HG03108 (cell line): ENCODE data around the gene CDK5RAP3.
A peak's percentile ranks its signal among the peaks of the same experiment; 100 is the strongest.
"Not testable (repeated sequence)": the region's sequence is repeated elsewhere in the genome, so short reads cannot be mapped to it uniquely, and the experiment has no call there.

Experiments used
- ATAC-seq: cut with Tn5 transposase; IDR thresholded peaks from one replicate; pipeline ENCODE4 v1.9.1; 2021; ENCODE audit warnings: moderate library complexity; ENCODE audit not compliant: unreplicated experiment

The CDK5RAP3 gene, protein sequence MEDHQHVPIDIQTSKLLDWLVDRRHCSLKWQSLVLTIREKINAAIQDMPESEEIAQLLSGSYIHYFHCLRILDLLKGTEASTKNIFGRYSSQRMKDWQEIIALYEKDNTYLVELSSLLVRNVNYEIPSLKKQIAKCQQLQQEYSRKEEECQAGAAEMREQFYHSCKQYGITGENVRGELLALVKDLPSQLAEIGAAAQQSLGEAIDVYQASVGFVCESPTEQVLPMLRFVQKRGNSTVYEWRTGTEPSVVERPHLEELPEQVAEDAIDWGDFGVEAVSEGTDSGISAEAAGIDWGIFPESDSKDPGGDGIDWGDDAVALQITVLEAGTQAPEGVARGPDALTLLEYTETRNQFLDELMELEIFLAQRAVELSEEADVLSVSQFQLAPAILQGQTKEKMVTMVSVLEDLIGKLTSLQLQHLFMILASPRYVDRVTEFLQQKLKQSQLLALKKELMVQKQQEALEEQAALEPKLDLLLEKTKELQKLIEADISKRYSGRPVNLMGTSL

DNA sequence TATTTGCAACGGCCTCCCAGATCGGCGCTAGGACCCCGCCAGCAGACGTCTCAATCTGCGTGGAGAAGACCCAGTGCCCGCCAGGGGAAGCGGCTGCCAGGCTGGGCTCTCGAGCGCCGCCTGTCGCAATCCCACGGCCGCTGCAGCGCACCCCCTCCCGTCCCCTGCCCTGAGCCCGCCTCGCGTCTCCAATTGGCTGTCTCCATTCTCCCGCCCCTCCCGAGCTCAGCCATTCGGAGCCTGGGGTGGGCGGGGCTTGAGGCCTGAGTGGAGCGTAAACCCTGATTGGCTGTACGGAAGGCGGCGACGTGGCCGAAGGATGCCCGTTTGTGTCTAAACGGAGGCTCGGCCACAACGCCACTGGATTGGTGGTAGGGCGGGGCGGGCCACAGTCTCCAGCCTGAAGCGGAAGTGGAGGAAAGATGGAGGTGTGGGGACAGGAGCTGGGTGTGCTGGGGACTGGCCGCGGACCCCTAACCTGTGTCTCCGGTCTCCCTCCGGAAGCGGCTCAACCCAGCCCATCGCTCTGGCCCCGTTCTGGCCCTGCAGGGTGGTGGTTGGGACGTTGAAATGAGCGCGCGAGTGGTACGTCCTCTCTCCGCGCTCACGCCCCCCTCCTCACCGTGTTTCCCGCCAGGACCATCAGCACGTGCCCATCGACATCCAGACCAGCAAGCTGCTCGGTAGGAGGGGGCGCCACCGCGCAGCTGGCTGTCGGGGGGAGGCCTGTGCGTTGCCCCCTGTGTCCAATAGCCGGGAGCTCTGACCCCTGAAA, at the start of gene CDK5RAP3:
TSS of gene CDK5RAP3 (plus strand) at position 389 of the 775 bp plus-strand sequence. CDS start at position 423, 34 bp downstream.
- peak; percentile 95 for ATAC-seq

DNA sequence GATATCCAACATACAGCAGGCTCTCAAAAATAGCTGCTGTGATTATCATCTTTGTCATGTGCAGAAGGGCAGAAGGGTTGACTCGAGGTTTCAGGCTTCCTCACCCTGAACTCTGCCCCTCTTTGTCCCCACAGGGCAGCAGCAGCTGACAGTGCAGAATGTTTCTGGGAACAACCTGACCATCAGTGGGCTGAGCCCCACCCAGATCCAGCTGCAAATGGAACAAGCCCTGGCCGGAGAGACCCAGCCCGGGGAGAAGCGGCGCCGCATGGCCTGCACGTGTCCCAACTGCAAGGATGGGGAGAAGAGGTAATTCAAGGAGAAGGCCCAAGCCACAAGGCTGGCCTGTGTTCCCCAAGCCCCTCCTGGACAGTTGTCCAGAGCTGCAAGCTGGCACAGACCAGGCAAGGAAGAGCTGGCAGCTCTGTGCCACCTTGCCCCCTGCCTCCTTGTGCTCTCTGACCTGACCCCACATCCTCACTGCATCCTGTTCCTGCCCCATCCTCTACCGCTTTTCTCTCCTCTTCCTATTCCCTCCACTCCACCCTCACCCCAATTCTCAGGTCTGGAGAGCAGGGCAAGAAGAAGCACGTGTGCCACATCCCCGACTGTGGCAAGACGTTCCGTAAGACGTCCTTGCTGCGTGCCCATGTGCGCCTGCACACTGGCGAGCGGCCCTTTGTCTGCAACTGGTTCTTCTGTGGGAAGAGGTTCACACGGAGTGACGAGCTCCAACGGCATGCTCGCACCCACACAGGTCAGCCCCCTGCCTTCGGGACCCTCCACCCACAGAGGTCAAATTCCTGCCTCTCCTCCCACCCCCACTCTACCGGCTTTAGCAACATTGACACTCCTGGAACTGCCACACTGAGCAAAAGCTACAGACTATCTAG, 45.9 kb upstream of the CDK5RAP3 start:
- ATAC-seq = no peak

DNA sequence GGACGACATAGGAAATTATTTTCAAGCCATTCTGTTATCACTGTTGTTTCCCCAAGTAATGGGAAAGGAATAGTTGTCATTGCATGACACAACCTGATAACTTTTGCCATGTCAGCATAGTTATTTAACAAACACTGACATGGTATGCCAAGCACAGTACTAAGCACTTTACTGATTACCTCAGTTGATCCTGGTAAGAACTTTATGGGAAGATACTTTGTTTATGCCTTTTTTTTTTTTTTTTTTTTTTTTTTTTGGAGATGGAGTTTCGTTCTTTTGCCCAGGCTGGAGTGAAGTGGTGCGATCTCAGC, 45.3 kb upstream of the CDK5RAP3 start:
- ATAC-seq = no peak

DNA sequence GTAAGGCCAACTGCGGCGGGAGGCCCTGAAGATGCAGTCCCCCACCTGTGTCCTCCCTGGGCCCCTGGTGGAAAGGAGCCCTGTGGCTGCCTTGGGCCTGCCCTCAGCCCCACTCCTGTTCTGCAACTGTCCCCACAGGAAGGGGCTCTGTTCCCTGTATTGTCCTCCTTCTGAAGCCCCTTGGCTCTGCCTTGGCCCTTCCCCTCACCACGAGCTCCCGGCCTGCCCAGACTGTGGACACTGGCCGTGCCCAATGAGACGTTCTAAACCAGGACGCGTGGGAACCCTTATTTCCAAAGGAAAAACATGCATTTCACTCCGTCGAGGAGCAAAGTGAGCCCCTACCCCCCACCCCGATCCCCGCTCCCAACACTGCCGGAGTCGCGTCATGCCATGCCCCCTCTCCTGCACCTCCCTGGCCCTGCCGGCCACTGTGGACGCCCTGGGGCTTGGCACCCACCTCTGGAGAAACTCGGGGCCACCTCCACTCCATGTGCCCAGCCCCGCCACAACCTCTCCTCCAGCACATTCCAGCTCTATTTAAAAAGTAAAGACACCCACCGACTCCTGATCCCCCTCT, 43.0 kb upstream of the CDK5RAP3 start:
- no peak for ATAC-seq

DNA sequence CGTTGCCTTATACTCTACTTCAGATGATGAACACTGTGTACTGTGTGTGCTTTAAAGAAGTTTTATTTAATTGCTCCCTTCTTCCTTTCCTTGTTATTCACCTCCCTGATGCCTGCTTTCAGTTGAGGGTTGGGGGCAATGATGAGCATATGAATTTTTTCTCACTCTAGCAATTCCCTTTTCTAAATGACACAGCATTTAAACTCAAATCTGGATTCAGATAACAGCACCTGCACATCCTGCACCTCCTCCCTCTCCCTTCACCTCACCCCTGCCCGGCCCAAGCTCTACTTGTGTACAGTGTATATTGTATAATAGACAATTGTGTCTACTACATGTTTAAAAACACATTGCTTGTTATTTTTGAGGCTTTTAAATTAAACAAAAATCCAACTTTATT, 42.5 kb upstream of the CDK5RAP3 start:
- ATAC-seq = no peak

- no peak for ATAC-seq
Observed at GRCh38 chr17:47929218-47930000, 41.5 kb upstream of the CDK5RAP3 start.

- no peak for ATAC-seq
Observed at GRCh38 chr17:47931848-47932247, 39.1 kb upstream of the CDK5RAP3 start.

GRCh38 chr17:47934856-47935255, 36.1 kb upstream of the CDK5RAP3 start:
- ATAC-seq = no peak

DNA sequence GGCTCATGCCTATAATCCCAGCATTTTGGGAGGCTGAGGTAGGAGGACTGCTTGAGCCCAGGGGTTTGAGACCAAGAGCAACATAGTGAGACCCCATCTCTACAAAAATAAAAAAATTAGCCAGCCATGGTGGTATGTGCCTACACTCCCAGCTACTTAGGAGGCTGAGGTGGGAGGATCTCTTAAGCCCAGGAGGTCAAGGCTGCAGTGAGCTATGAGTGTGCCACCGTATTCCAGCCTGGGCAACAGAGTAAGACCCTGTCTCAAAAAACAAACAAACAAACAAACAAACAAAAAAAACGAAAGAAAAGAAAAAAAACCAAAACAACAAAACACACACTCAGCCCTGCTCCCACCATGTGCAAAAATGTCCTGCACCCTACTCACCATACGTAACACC, 35.4 kb upstream of the CDK5RAP3 start:
- ATAC-seq = not testable (repeated sequence)

DNA sequence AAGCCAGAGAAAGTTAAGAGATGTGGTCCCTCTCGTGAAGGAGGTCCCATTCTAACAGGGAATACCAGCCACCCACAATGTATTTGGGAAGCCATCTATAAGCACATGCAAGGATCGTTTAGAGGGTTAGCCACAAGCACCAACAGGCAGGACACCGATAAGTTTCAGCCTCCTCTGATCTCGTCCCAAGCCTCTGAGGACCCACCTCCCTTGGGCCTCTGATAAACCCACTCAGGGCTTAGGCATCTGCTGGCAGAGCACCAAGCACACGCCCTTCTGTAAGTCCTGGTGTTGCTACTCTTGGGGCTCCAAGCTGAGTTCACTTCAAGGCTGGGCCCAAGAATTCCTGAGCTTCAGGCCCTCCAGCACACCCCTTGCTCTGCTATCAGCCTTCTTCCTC, 35.0 kb upstream of the CDK5RAP3 start:
- ATAC-seq = no peak

- ATAC-seq = no peak
Observed at GRCh38 chr17:47937941-47938340, 33.0 kb upstream of the CDK5RAP3 start.

DNA sequence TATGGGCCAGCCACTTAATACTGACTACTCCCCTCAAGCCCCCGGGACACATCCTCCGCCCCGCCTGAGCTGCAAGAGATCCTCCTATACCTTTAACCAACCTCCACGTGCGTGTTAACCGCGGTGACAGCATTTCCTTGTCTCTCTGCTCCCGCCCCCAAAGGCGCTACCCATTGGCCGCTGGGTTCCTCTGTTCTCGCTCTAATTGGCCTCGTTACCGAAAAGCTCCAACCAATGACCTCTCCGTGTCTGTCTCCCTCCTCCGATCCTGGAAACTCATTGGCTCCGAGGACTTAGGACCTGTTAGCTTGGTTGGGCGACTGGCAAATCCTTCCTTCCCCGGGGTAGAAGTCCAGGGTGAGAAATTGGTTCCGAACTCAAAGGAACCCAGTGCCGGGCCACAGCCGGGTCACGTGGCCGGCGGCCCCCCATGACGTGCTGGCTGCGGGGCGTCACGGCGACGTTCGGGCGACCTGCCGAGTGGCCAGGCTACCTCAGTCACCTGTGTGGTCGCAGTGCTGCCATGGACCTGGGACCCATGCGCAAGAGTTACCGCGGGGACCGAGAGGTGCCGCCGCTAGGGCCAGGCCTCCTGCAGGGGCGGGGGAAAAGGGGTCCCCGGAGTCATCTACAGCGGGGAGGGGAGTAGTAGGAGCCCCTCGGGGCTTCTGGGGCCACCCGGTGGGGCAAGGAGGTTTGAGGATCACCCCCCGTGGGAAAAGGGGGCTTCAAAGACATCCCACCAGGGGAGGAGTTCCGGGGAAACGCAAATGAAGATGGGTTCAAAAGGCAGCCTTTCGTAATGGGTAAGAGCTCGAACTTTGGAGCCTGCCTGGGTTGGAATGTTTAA, 29.4 kb upstream of the CDK5RAP3 start, which contains the start of gene PNPO:
TSS of gene PNPO (plus strand) at position 326 of the 850 bp plus-strand sequence. CDS start at position 431, 105 bp downstream.
- ATAC-seq = peak; percentile 93

DNA sequence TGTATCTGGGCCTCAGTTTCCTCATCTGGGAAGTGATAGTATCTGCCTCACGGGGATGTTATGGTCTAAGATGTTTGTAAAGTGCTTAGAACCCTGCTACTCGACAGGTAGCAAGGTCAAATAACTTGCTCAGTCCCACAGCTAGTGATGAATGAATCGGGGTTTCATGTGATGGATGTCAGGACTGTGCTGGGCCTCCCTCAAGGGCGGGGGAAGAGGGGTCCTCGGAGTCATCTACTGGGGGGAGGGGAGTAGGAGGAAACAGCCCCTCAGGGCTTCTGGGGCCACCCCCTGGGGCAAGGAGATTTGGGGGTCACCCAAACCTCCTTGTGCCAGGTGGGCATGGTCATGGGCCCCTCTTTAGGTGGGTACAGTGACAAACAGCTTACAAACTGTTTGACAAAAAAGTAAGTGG, 28.8 kb upstream of the CDK5RAP3 start:
- no peak for ATAC-seq

- ATAC-seq = no peak
Observed at GRCh38 chr17:47942568-47942967, 28.3 kb upstream of the CDK5RAP3 start.

- ATAC-seq = no peak
Observed at GRCh38 chr17:47945080-47945479, 25.8 kb upstream of the CDK5RAP3 start.

- ATAC-seq = no peak
Observed at GRCh38 chr17:47945529-47946508, 25.1 kb upstream of the CDK5RAP3 start.

DNA sequence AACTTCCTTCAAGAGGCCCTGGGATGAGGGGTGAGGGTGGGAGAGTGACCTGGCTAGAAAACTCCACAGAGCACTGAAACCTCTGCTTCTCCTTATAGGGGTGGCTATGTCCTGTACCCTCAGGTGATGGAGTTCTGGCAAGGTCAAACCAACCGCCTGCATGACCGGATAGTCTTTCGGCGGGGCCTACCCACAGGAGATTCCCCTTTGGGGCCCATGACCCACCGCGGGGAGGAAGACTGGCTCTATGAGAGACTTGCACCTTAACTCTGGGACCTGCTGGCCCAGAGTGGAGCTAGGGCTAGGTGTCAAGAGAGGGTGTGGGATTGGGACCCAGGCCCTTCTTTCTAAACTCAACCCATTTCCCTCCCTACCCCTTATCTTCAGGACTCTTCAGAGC, 24.4 kb upstream of the CDK5RAP3 start:
- ATAC-seq = no peak

- ATAC-seq = peak; percentile 39
Observed at GRCh38 chr17:47946929-47947397, 23.9 kb upstream of the CDK5RAP3 start.
